Vagina (tissue), 2 donors: Measurements from ENCODE around the gene CYP1A1.

Experiments used
- POLR2A ChIP-seq, 2 donors: fragments of 450-650 bp; IDR thresholded peaks; one replicate each; pipeline ENCODE4 v1.6.1; 2017; ENCODE audit warnings: antibody characterized with exemption in 2 of 2, mild to moderate bottlenecking in 2 of 2, moderate library complexity in 2 of 2
- POLR2AphosphoS5 ChIP-seq, 2 donors: sonication (generic); formaldehyde crosslinking; IDR thresholded peaks; one replicate each; pipeline ENCODE4 v1.9.0; 2017; ENCODE audit warnings: antibody characterized with exemption in 2 of 2, mild to moderate bottlenecking in 2 of 2, low read depth in 1 of 2; ENCODE audit not compliant: insufficient read depth in 1 of 2

DNA sequence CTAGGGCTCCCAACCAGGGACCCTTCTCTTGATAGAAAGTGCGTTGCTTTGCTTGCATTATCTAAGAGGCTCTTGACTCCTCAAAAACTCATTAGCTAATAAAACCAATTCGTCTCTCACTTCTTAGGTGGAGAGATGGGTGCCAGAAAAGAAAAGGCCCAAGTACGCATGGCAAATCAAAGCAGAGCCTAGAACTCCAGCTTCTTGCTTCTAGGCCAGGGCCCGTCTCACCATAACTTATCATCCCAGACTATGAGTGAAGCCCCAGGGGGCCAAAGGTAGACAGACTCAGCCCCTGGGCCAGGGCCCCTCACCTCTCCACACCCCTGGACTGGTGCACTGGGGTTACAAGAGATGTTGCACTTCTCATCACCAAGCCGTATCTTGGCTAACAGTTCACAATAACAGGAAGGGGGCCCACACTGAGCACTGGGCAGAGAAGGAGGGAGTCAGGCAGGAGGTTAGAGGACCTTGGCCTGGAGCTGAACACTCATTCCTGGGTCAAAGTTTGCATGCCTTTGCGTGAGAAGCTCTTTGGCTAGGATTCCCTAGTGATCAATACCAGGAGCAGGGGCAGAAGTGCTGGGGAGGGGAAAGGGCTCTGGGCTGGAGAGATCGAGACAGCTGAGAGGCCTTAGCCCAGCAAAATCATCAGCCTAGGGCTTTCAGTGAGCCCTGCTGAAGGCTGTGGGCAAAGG is 5.4 kb upstream of the CYP1A1 start:
- TF ChIP-seq POLR2A (IDR thresholded peaks at IDR 0.05) (no peak), POLR2AphosphoS5 (IDR thresholded peaks at IDR 0.05; ENCODE audit: insufficient read depth in 1 of 2, low read depth in 1 of 2) (no peak)
